Esophagus muscularis mucosa (tissue), 3 donors: ENCODE results near the gene SIGLEC9.

Experiments
- EP300 ChIP-seq: sonication (generic); formaldehyde crosslinking; IDR thresholded peaks from one replicate; pipeline ENCODE4 v1.6.1; 2017; ENCODE audit warnings: antibody characterized with exemption
- TF ChIP-seq, protein P1 (sequence below), 3 experiments: fragments of 200-600 bp in 2 of 3; fragments of 450-650 bp in 1 of 3; sonication (generic) in 2 of 3; IDR thresholded peaks; one replicate each; pipeline ENCODE4 v1.5.1; 2017 to 2019; ENCODE audit warnings: antibody characterized with exemption in 3 of 3, mild to moderate bottlenecking in 2 of 3, moderate library complexity in 1 of 3

DNA sequence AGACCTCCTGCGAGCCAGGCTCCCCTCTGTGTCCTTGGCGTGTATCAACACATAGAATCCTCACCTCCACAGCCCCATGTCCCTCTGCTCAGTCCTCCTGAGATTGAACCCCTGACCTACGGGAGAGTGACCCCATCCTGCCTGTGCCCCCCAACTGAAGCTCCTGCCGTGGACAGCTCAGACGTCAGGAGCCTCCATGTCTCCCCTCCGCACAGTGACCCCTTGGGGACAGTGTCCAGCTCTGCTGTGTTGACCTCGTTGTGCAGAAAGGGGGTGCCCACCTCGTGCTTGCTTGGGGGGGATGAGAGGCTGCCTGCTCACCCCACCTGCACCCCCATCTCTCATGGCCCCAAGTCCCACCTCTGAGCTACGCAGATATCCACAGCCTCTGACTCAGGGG lies 490 bp upstream of the SIGLEC9 start:
- no peak for TF ChIP-seq EP300
- TF ChIP-seq, protein P1, sequence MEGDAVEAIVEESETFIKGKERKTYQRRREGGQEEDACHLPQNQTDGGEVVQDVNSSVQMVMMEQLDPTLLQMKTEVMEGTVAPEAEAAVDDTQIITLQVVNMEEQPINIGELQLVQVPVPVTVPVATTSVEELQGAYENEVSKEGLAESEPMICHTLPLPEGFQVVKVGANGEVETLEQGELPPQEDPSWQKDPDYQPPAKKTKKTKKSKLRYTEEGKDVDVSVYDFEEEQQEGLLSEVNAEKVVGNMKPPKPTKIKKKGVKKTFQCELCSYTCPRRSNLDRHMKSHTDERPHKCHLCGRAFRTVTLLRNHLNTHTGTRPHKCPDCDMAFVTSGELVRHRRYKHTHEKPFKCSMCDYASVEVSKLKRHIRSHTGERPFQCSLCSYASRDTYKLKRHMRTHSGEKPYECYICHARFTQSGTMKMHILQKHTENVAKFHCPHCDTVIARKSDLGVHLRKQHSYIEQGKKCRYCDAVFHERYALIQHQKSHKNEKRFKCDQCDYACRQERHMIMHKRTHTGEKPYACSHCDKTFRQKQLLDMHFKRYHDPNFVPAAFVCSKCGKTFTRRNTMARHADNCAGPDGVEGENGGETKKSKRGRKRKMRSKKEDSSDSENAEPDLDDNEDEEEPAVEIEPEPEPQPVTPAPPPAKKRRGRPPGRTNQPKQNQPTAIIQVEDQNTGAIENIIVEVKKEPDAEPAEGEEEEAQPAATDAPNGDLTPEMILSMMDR (IDR thresholded peaks at IDR 0.05), result no peak
